HEK293 (cell line): ENCODE results near the gene CLN3.

Experiments
- CTCF ChIA-PET: fragments of 350-600 bp; formaldehyde crosslinking; extraction: SDS; loops from one replicate; lab custom pipeline; 2021; ENCODE audit warnings: antibody characterized with exemption; lab: Yijun Ruan, JAX
- POLR2A ChIA-PET: fragments of 300-600 bp; formaldehyde crosslinking; extraction: SDS; loops from one replicate; lab custom pipeline; 2020; ENCODE audit warnings: antibody characterized with exemption, inconsistent platforms; lab: Yijun Ruan, JAX
- H3K27ac ChIP-seq: fragments of 200-500 bp; sonication (Bioruptor generic); 2 replicates; pipeline ENCODE4 v1.5.1; 2014; ENCODE audit warnings: low read depth, low read length, control low read depth, inconsistent platforms; ENCODE audit errors: extremely low read depth
- H3K36me3 ChIP-seq, 2 experiments: fragments of 200-500 bp in 1 of 2; sonication (Bioruptor generic) in 1 of 2; 1 replicate in 1 of 2; 2 replicates in 1 of 2; pipeline ENCODE4 v1.5.1; 2014 to 2017; ENCODE audit warnings: inconsistent platforms in 2 of 2, low read length in 2 of 2; ENCODE audit not compliant: control insufficient read depth in 2 of 2, insufficient read depth in 1 of 2
- H3K4me1 ChIP-seq: fragments of 200-500 bp; sonication (Bioruptor generic); 2 replicates; pipeline ENCODE4 v1.5.1; 2014; ENCODE audit warnings: mild to moderate bottlenecking, low read length, inconsistent platforms; ENCODE audit not compliant: control insufficient read depth, insufficient read depth
- H3K4me3 ChIP-seq: 2 replicates; pipeline ENCODE4 v1.5.1; 2011; ENCODE audit warnings: low read depth, mild to moderate bottlenecking, control low read depth, low read length, moderate library complexity
- H3K9me3 ChIP-seq: fragments of 200-500 bp; sonication (Bioruptor generic); 2 replicates; pipeline ENCODE4 v1.5.1; 2014; ENCODE audit warnings: low read depth, low read length, inconsistent platforms; ENCODE audit not compliant: control insufficient read depth, insufficient read depth
- INSM2 ChIP-seq: fragments of 450-650 bp; formaldehyde crosslinking; IDR thresholded peaks from 2 replicates; pipeline ENCODE4 v1.5.1; 2016; ENCODE audit warnings: missing biosample characterization, missing genetic modification characterization
- KLF10 ChIP-seq: fragments of 450-650 bp; IDR thresholded peaks from 2 replicates; pipeline ENCODE4 v1.5.1; 2018; ENCODE audit warnings: missing biosample characterization, mild to moderate bottlenecking, missing genetic modification characterization
- KLF9 ChIP-seq: fragments of 450-650 bp; formaldehyde crosslinking; IDR thresholded peaks from 2 replicates; pipeline ENCODE4 v1.5.1; 2016; ENCODE audit warnings: missing biosample characterization, missing genetic modification characterization, low read depth
- OSR2 ChIP-seq: fragments of 450-650 bp; formaldehyde crosslinking; IDR thresholded peaks from 2 replicates; pipeline ENCODE4 v1.5.1; 2016; ENCODE audit warnings: missing biosample characterization, missing genetic modification characterization
- ZBTB1 ChIP-seq: fragments of 450-650 bp; formaldehyde crosslinking; IDR thresholded peaks from 2 replicates; pipeline ENCODE4 v1.5.1; 2016; ENCODE audit warnings: missing biosample characterization, missing genetic modification characterization
- ZBTB7A ChIP-seq: fragments of 450-650 bp; formaldehyde crosslinking; IDR thresholded peaks from 2 replicates; pipeline ENCODE4 v1.5.1; 2016; ENCODE audit warnings: low read depth, missing biosample characterization, missing genetic modification characterization
- ZNF140 ChIP-seq: fragments of 450-650 bp; formaldehyde crosslinking; IDR thresholded peaks from 2 replicates; pipeline ENCODE4 v1.5.1; 2016; ENCODE audit warnings: missing biosample characterization, missing genetic modification characterization
- ZNF174 ChIP-seq: fragments of 450-650 bp; formaldehyde crosslinking; IDR thresholded peaks from 2 replicates; pipeline ENCODE4 v1.5.0; 2017; ENCODE audit warnings: missing biosample characterization, mild to moderate bottlenecking, missing genetic modification characterization
- ZNF23 ChIP-seq: fragments of 450-650 bp; formaldehyde crosslinking; IDR thresholded peaks from 2 replicates; pipeline ENCODE4 v1.5.1; 2016; ENCODE audit warnings: missing biosample characterization, missing genetic modification characterization, borderline replicate concordance
- ZNF280C ChIP-seq: fragments of 450-650 bp; formaldehyde crosslinking; IDR thresholded peaks from 2 replicates; pipeline ENCODE4 v1.5.1; 2016; ENCODE audit warnings: missing biosample characterization, missing genetic modification characterization
- ZNF354C ChIP-seq: fragments of 450-650 bp; formaldehyde crosslinking; IDR thresholded peaks from 2 replicates; pipeline ENCODE4 v1.5.1; 2016; ENCODE audit warnings: missing biosample characterization, missing genetic modification characterization, low read depth, borderline replicate concordance
- ZNF398 ChIP-seq: fragments of 450-650 bp; formaldehyde crosslinking; IDR thresholded peaks from 2 replicates; pipeline ENCODE4 v1.5.1; 2017; ENCODE audit warnings: missing biosample characterization, missing genetic modification characterization
- ZNF501 ChIP-seq: fragments of 450-650 bp; formaldehyde crosslinking; IDR thresholded peaks from 2 replicates; pipeline ENCODE4 v1.5.1; 2016; ENCODE audit warnings: missing biosample characterization, missing genetic modification characterization
- ZNF677 ChIP-seq: fragments of 450-650 bp; IDR thresholded peaks from 2 replicates; pipeline ENCODE4 v1.5.0; 2018; ENCODE audit warnings: missing biosample characterization, mild to moderate bottlenecking, missing genetic modification characterization, moderate library complexity
- ZNF843 ChIP-seq: fragments of 450-650 bp; formaldehyde crosslinking; IDR thresholded peaks from 2 replicates; pipeline ENCODE4 v1.5.1; 2016; ENCODE audit warnings: missing biosample characterization, missing genetic modification characterization
- ZSCAN16 ChIP-seq: fragments of 450-650 bp; formaldehyde crosslinking; IDR thresholded peaks from 2 replicates; pipeline ENCODE4 v1.5.1; 2016; ENCODE audit warnings: missing biosample characterization, missing genetic modification characterization
- ZSCAN5A ChIP-seq: fragments of 450-650 bp; formaldehyde crosslinking; IDR thresholded peaks from 2 replicates; pipeline ENCODE4 v1.5.1; 2016; ENCODE audit warnings: missing biosample characterization, missing genetic modification characterization

Gene CLN3

GRCh38 chr16:28495098-28495793, 3.4 kb upstream of the CLN3 start:
- no peak for TF ChIP-seq INSM2 (tag by site-specific recombination)
- TF ChIP-seq ZBTB7A (tag by site-specific recombination): no peak
- no peak for TF ChIP-seq KLF9
- TF ChIP-seq ZNF677 (tag by site-specific recombination): no peak
- TF ChIP-seq ZNF501 (tag by site-specific recombination): no peak
- no peak for TF ChIP-seq OSR2 (tag by site-specific recombination)
- no peak for TF ChIP-seq ZNF174 (tag by site-specific recombination)
- TF ChIP-seq ZNF843: no peak
- TF ChIP-seq ZNF280C: no peak
- Histone ChIP-seq H3K27ac (no peak overlapping the region), H3K4me3 (no peak overlapping the region), H3K36me3 (no peaks in the 10 kb centered on the region; a peak in 1 of 3 replicates), H3K4me1 (no peaks in the 10 kb centered on the region), H3K9me3 (no peaks in the 10 kb centered on the region)
- POLR2A ChIA-PET: no interaction called here
- CTCF ChIA-PET: no interaction called here

GRCh38 chr16:28494121-28494851, 2.4 kb upstream of the CLN3 start, which contains the start of gene APOBR:
TSS of gene APOBR (plus strand) at chr16:28494643. CDS start at chr16:28494682, 39 bp downstream.
- H3K36me3 ChIP-seq: peaks cover 2 to 3% of the 10 kb centered on the region in 2 experiments; a peak in 2 of 3 replicates
- TF ChIP-seq ZSCAN5A (tag by site-specific recombination): no peak
- TF ChIP-seq KLF10: no peak
- no peak for TF ChIP-seq ZNF23
- no peak for TF ChIP-seq ZNF398
- no peak for TF ChIP-seq ZNF140
- no peak for TF ChIP-seq ZNF354C
- no peak for TF ChIP-seq ZSCAN16 (tag by site-specific recombination)
- TF ChIP-seq ZBTB1 (tag by site-specific recombination): no peak
- ChIA-PET CTCF (no interaction called here), POLR2A (no interaction called here)
- no peak within 1 kb of the TSS for H3K4me3 ChIP-seq
- H3K27ac ChIP-seq: no peak within 1 kb of the TSS
- H3K9me3 ChIP-seq: no peaks in the 10 kb centered on the region
- no peaks in the 10 kb centered on the region for H3K4me1 ChIP-seq
